Breast epithelium (tissue), 4 donors: ENCODE measurements around the gene CHD2. TPM values are rescaled to one million over a fixed set of nuclear protein-coding genes. Genes with fewer than 3 reads are reported as not detected.

ENCODE experiments used
- DNase-seq, 2 donors: peaks; one replicate each; pipeline ENCODE4 v3.0.0-alpha.2; 2019; ENCODE audit warnings: low spot score in 2 of 2
- H3K27ac ChIP-seq, 2 donors: fragments of 200-600 bp; sonication (generic) in 1 of 2; one replicate each; pipeline ENCODE4 v1.5.1; 2016 to 2019; ENCODE audit warnings: mild to moderate bottlenecking in 1 of 2
- H3K27me3 ChIP-seq, 2 donors: fragments of 200-600 bp; sonication (generic) in 1 of 2; one replicate each; pipeline versions ENCODE4 v1.5.1 to v1.6.0; 2017 to 2019; ENCODE audit warnings: control low read depth in 1 of 2, mild to moderate bottlenecking in 1 of 2
- H3K36me3 ChIP-seq: fragments of 200-600 bp; one replicate; pipeline ENCODE4 v1.5.1; 2019
- H3K4me1 ChIP-seq, 2 donors: fragments of 200-600 bp; sonication (generic); one replicate each; pipeline ENCODE4 v1.5.1; 2016 to 2019; ENCODE audit warnings: control low read depth in 1 of 2
- H3K4me3 ChIP-seq, 3 donors: fragments of 200-600 bp; sonication (generic); 1 replicate in 2 of 3; 2 replicates in 1 of 3; pipeline ENCODE4 v1.5.1; 2016 to 2019; ENCODE audit warnings: mild to moderate bottlenecking in 3 of 3, moderate library complexity in 2 of 3
- H3K9me3 ChIP-seq, 2 donors: fragments of 200-600 bp; sonication (generic) in 1 of 2; one replicate each; pipeline ENCODE4 v1.5.1; 2016 to 2019; ENCODE audit warnings: control low read depth in 1 of 2
- CTCF ChIP-seq, 3 donors: fragments of 450-650 bp; IDR thresholded peaks; one replicate each; pipeline ENCODE4 v1.5.1; 2016 to 2017; ENCODE audit warnings: antibody characterized with exemption in 3 of 3, mild to moderate bottlenecking in 3 of 3, moderate library complexity in 3 of 3
- POLR2A ChIP-seq: fragments of 450-650 bp; IDR thresholded peaks from one replicate; pipeline ENCODE4 v1.6.1; 2016; ENCODE audit warnings: antibody characterized with exemption, mild to moderate bottlenecking, moderate library complexity
- POLR2AphosphoS5 ChIP-seq, 3 donors: sonication (generic); formaldehyde crosslinking; IDR thresholded peaks; one replicate each; pipeline ENCODE4 v1.6.1; 2017; ENCODE audit warnings: antibody characterized with exemption in 3 of 3
- intact Hi-C: fragments of 100-400 bp; cut with DNase I; formaldehyde crosslinking; loops from one replicate; pipeline ENCODE4 v1.15.1; 2023; ENCODE audit warnings: low total_unique reads
- total RNA-seq, 3 donors: library from RNA; depleted of rRNA; stranded (reverse); fragments of >200 nt; gene quantifications; one replicate each; pipeline ENCODE4 v1.1.0, GENCODE V29; 2016

The CHD2 gene
- total RNA-seq, 3 donors from 2014 or later, result 137 to 215 (median 197) TPM

- Histone ChIP-seq H3K27ac (peak overlapping the region in 1 of 2 donors; percentile 52), H3K9me3 (peaks cover 5 to 6% of the 10 kb centered on the region in 2 donors), H3K36me3 (peaks cover 6% of the 10 kb centered on the region), H3K4me1 (peaks cover 10 to 20% of the 10 kb centered on the region in 2 donors), H3K27me3 (no peaks in the 10 kb centered on the region), H3K4me3 (no peak overlapping the region)
- intact Hi-C loops, result loop anchor here (1.0 kb wide), 1 partner anchor 42 kb away; no protein-coding TSS in a partner anchor
- TF ChIP-seq POLR2AphosphoS5 (IDR thresholded peaks at IDR 0.05), result no peak
- no peak for TF ChIP-seq CTCF (IDR thresholded peaks at IDR 0.05)
- no peak for TF ChIP-seq POLR2A
- no peak for DNase-seq
These were observed 144.4 kb downstream of the CHD2 start for GRCh38 chr15:93044301-93045190.

DNA sequence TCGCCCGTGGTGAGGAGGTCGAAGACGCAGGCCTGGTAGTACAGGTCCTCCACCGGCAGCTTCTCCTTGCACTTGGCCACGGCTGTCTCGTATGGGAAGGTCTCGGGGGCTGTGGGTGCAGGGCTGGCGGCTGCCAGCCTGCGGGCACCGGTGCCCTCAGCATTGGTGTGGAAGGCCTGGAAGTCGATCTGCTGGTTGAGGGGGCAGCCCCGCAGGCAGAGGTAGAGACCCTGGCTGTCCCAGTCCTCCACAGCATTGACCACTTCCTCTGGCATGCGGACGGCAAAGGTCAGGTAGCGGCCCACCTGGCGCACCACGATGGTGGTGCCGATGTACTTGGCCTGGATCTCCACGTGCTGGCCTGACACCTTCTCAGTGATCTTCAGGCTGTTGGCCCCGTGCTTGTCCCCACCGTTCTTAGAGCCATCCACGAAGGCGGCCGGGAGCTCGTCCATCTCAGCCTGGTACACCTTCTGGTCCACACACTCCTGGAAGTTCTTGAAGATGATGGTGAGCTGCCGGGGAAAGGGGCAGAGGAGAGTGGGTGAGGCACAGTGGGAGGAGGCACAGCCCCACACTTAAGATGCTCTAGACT is 145.2 kb downstream of the CHD2 start:
- H3K4me3 ChIP-seq, result no peak overlapping the region
- H3K27me3 ChIP-seq, result no peaks in the 10 kb centered on the region
- peaks cover 5 to 6% of the 10 kb centered on the region in 2 donors for H3K9me3 ChIP-seq
- peaks cover 6% of the 10 kb centered on the region for H3K36me3 ChIP-seq
- TF ChIP-seq POLR2AphosphoS5 (IDR thresholded peaks at IDR 0.05), result no peak
- no peak for TF ChIP-seq POLR2A
- TF ChIP-seq CTCF (IDR thresholded peaks at IDR 0.05), result no peak
- no peak for DNase-seq
- peak overlapping the region in 1 of 2 donors; percentile 52 for H3K27ac ChIP-seq
- peaks cover 17 to 25% of the 10 kb centered on the region in 2 donors for H3K4me1 ChIP-seq
- intact Hi-C loops, result no loop called here

- H3K9me3 ChIP-seq, result peaks cover 5 to 6% of the 10 kb centered on the region in 2 donors
- H3K27ac ChIP-seq, result no peak overlapping the region
- H3K36me3 ChIP-seq, result peaks cover 6% of the 10 kb centered on the region
- intact Hi-C loops, result no loop called here
- no peaks in the 10 kb centered on the region for H3K27me3 ChIP-seq
- H3K4me3 ChIP-seq, result no peak overlapping the region
- peaks cover 21 to 29% of the 10 kb centered on the region in 2 donors for H3K4me1 ChIP-seq
- no peak for TF ChIP-seq POLR2A
- no peak for TF ChIP-seq CTCF (IDR thresholded peaks at IDR 0.05)
- TF ChIP-seq POLR2AphosphoS5 (IDR thresholded peaks at IDR 0.05), result no peak
- DNase-seq, result no peak
These were observed 146.0 kb downstream of the CHD2 start for GRCh38 chr15:93046120-93046519.

- peaks cover 21 to 34% of the 10 kb centered on the region in 2 donors for H3K4me1 ChIP-seq
- H3K36me3 ChIP-seq, result peaks cover 6% of the 10 kb centered on the region
- intact Hi-C loops, result no loop called here
- H3K27ac ChIP-seq, result no peak overlapping the region
- TF ChIP-seq POLR2AphosphoS5 (IDR thresholded peaks at IDR 0.05) (no peak), POLR2A (no peak), CTCF (IDR thresholded peaks at IDR 0.05) (no peak)
- H3K9me3 ChIP-seq, result peaks cover 5 to 6% of the 10 kb centered on the region in 2 donors
- H3K4me3 ChIP-seq, result no peak overlapping the region
- no peak for DNase-seq
- no peaks in the 10 kb centered on the region for H3K27me3 ChIP-seq
These were observed 146.6 kb downstream of the CHD2 start for GRCh38 chr15:93046721-93047120.
